Activated CD8-positive, alpha-beta memory T cell treated with anti-CD3 and anti-CD28 coated beads for 36 hours (primary cell): Measurements from ENCODE around the gene CADM2. TPM values are rescaled to one million over a fixed set of nuclear protein-coding genes. Genes with fewer than 3 reads are reported as not detected.
"Not testable (repeated sequence)": the region's sequence is repeated elsewhere in the genome, so short reads cannot be mapped to it uniquely, and the experiment has no call there.

ENCODE experiments used
- CTCF ChIA-PET: fragments of 350-600 bp; sonication (Branson Sonifier 250); formaldehyde crosslinking; loops from one replicate; lab custom pipeline; 2021; ENCODE audit warnings: antibody characterized with exemption; lab: Charles Lee
- POLR2A ChIA-PET: fragments of 350-600 bp; sonication (Branson Sonifier 250); formaldehyde crosslinking; loops from one replicate; lab custom pipeline; 2021; ENCODE audit warnings: antibody characterized with exemption; lab: Charles Lee
- total RNA-seq, 2 experiments: library from RNA; stranded (reverse); gene quantifications; one replicate each; pipeline ENCODE4 v1.2.3, GENCODE V29; 2021

CADM2 gene
- total RNA-seq, 2 experiments from 2014 or later, result 0.25 to 0.53 TPM

GRCh38 chr3:85697156-85697555 is 738.4 kb downstream of the CADM2 start:
- ChIA-PET POLR2A (no interaction called here), CTCF (no interaction called here)

- ChIA-PET POLR2A (no interaction called here), CTCF (no interaction called here)
Measured at GRCh38 chr3:85706130-85706529, 747.3 kb downstream of the CADM2 start.

- POLR2A ChIA-PET, CTCF ChIA-PET: not testable (repeated sequence)
Measured at GRCh38 chr3:85708325-85708724, 749.5 kb downstream of the CADM2 start.

- ChIA-PET CTCF (no interaction called here), POLR2A (no interaction called here)
Measured at GRCh38 chr3:85709346-85709892, 750.6 kb downstream of the CADM2 start.

GRCh38 chr3:85710490-85710889 is 751.7 kb downstream of the CADM2 start:
- ChIA-PET POLR2A (no interaction called here), CTCF (no interaction called here)

- POLR2A ChIA-PET, result no interaction called here
- CTCF ChIA-PET, result no interaction called here
Measured at GRCh38 chr3:85721409-85722145, 762.8 kb downstream of the CADM2 start.

GRCh38 chr3:85725809-85726208 is 767.0 kb downstream of the CADM2 start:
- CTCF ChIA-PET, result no interaction called here
- POLR2A ChIA-PET, result no interaction called here

- POLR2A ChIA-PET, result no interaction called here
- CTCF ChIA-PET, result no interaction called here
Measured at GRCh38 chr3:85726241-85726640, 767.5 kb downstream of the CADM2 start.

- CTCF ChIA-PET, result no interaction called here
- POLR2A ChIA-PET, result no interaction called here
Measured at GRCh38 chr3:85737846-85738245, 779.1 kb downstream of the CADM2 start.

- ChIA-PET POLR2A (no interaction called here), CTCF (no interaction called here)
Measured at GRCh38 chr3:85740561-85740960, 781.8 kb downstream of the CADM2 start.

- ChIA-PET CTCF (no interaction called here), POLR2A (no interaction called here)
Measured at GRCh38 chr3:85758442-85758841, 799.7 kb downstream of the CADM2 start.

- ChIA-PET CTCF (no interaction called here), POLR2A (no interaction called here)
Measured at GRCh38 chr3:85760342-85760741, 801.6 kb downstream of the CADM2 start.

GRCh38 chr3:85780806-85781205 is 822.0 kb downstream of the CADM2 start:
- CTCF ChIA-PET, result no interaction called here
- POLR2A ChIA-PET, result no interaction called here

GRCh38 chr3:85781806-85782205 is 823.0 kb downstream of the CADM2 start:
- CTCF ChIA-PET, result no interaction called here
- POLR2A ChIA-PET, result no interaction called here

- POLR2A ChIA-PET, result no interaction called here
- CTCF ChIA-PET, result no interaction called here
Measured at GRCh38 chr3:85783291-85783690, 824.5 kb downstream of the CADM2 start.

GRCh38 chr3:85785766-85786165 is 827.0 kb downstream of the CADM2 start:
- ChIA-PET POLR2A (no interaction called here), CTCF (no interaction called here)

- ChIA-PET POLR2A (no interaction called here), CTCF (no interaction called here)
Measured at GRCh38 chr3:85790445-85791030, 831.7 kb downstream of the CADM2 start.

GRCh38 chr3:85796140-85796539 is 837.4 kb downstream of the CADM2 start:
- POLR2A ChIA-PET, result no interaction called here

GRCh38 chr3:85800676-85801075 is 841.9 kb downstream of the CADM2 start:
- CTCF ChIA-PET, result no interaction called here

More at GRCh38 chr3:85796140-85796539, 837.4 kb downstream of the CADM2 start:
- CTCF ChIA-PET, result interaction anchor here (0.7 kb wide), 1 partner anchor 57 kb away, joined by 3 read pairs; no protein-coding TSS in a partner anchor

GRCh38 chr3:85801955-85802354 is 843.2 kb downstream of the CADM2 start:
- POLR2A ChIA-PET, result no interaction called here
- CTCF ChIA-PET, result no interaction called here

More at GRCh38 chr3:85800676-85801075, 841.9 kb downstream of the CADM2 start:
- POLR2A ChIA-PET, result no interaction called here

GRCh38 chr3:85808755-85809154 is 850.0 kb downstream of the CADM2 start:
- POLR2A ChIA-PET, result no interaction called here
- CTCF ChIA-PET, result no interaction called here
